ENCODE results near the gene MKNK2.
"Not testable (repeated sequence)": the region's sequence is repeated elsewhere in the genome, so short reads cannot be mapped to it uniquely, and the experiment has no call there.

The MKNK2 gene

DNA sequence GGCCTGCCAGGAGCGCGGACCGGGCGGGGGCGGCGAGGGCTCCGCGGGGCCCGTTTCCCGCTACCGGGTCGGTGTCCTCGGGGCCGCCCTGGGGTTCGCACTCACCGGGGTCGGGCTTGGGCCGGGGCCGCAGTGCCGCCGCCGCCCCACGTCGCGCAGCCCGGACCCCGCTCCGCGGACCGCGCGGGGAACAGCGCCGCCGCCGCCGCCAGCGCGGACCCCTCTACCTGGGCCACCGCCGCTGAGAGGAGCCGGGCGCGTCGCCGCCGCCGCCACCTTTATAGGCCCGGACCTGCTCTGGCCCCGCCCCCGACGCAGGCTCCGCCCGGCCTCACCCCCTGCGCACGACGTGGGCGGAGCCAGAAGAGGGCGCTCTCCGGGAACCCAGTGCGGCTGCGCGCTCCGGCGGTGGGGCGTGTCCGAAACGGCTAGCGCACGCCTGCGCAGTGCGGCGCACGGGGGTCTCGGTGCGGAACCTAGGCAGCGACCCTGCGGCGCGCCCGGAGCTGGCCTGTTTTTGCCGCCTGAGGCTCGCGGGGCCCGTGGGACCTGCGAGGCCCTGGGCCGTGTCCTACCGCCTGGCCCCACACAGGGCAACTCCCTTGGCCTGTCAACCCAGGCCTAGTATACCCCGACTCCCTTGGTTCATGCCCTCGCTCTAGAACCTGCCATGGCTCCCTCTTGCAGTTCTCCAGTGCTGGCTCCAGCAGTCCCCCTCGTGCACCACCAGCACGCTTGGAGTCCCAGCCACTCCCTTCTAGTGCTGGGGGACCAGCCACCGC lies at the start of gene MKNK2:
MKNK2 (minus strand) TSS at position 254 of the 782 bp plus-strand sequence. CDS start 393 bp downstream, outside the sequence.
- peak; percentile 84 to 96 (median 92) for DNase-seq

- no peak for DNase-seq
These were observed 49.6 kb upstream of the MKNK2 start for GRCh38 chr19:2100719-2101061.

DNA sequence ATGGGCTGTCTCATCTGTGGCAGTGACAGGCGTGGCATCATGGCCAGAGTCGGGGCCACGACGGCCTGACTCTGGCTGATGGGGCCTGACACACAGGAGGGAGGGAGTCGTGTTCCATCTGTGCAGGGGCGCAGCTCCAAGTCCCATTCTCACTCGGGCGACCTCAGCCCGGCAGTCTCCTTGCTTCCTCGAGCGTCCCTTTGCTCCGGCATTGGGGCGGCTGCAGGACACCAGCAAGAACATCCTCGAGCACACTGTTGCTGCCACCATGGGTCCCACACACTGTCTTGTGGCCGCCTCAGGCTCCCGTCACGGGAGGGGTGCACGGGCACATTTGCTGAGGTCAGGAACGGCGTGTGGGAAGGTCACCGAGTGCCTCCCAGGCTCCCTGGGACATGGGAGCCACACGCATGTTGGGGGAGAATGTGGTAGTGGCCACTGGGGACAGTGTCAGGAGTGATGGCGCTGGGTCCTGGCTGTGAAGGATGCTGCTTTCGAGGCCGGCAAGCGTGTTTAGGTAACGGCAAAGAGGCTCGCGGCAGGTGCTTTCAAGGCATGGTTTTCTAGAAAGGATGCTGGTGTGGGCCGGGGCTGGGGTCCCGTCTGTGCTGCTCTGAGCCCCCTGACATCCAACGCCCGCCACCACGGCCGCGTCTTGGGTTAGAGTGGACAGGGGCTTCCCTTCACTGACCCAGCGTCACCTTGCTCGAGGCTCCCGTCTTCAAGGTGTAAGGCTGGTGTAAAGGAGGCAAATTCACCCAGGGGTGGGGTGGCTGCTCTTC lies 49.1 kb upstream of the MKNK2 start:
- DNase-seq, result no peak

GRCh38 chr19:2099054-2099501 lies 48.0 kb upstream of the MKNK2 start:
- DNase-seq, result no peak

- no peak for DNase-seq
These were observed 46.9 kb upstream of the MKNK2 start for GRCh38 chr19:2097886-2098327.

GRCh38 chr19:2097203-2097885 lies 46.3 kb upstream of the MKNK2 start:
- peak in 3 of 6 experiments; percentile 43 to 58 (median 53) for DNase-seq

- DNase-seq, result peak; percentile 97 to 100 (median 99)
These were observed 45.6 kb upstream of the MKNK2 start, which contains the start of gene IZUMO4 for GRCh38 chr19:2096480-2097202. Gene IZUMO4 (plus strand): TSS chr19:2096915. CDS start chr19:2096946, 31 bp downstream.

DNA sequence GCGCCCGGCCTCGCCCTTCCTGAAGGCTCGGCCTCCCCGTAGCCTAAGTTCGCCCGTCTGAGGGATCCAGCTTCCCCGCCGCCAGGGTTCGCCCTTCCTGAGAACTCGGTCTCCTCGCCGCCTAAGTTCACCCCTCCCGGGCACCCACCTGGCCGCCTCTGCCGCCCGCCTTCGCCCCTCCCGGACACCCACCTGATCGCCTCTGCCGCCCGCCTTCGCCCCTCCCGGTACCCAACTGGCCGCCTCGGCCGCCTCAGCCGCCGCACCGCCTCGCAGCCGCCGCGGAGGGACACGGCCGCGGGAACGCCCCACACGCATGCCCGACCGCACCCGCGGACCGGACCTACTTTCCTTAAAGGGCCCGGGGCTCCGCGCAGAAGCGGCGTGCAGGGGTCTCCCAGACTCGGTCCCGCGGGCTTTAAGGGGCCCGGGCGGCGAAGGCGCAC lies 45.0 kb upstream of the MKNK2 start, which contains the start of gene MOB3A:
MOB3A (minus strand) TSS at position 293 of the 446 bp plus-strand sequence. CDS start 17,766 bp downstream, outside the sequence.
- DNase-seq, result peak in 4 of 6 experiments; percentile 87 to 100 (median 98)

DNA sequence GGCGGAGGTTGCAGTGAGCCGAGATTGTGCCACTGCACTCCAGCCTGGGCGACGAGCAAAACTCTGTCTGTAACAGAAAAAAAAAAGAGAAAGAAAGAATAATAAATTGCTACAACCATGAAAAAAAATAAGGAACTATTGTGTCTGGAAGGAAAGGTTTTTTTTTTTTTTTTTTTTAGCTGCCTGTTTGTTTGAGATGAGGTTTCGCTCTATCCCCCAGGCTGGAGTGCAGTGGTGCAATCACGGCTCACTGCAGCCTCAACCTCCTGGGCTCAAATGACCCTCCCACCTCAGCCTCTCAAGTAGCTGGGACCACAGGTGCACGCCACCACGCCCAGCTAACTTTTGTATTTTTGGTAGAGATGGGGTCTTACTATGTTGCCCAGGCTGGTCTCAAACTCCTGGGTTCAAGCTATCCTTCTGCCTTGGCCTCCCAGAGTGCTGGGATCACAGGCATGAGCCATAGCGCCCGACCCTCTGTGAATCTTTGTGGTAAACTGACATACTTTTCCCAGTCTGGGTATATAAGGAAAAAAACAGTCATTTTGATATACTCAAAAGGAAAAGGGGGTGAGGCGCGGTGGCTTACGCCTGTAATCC lies 41.0 kb upstream of the MKNK2 start:
- DNase-seq, result not testable (repeated sequence)

DNA sequence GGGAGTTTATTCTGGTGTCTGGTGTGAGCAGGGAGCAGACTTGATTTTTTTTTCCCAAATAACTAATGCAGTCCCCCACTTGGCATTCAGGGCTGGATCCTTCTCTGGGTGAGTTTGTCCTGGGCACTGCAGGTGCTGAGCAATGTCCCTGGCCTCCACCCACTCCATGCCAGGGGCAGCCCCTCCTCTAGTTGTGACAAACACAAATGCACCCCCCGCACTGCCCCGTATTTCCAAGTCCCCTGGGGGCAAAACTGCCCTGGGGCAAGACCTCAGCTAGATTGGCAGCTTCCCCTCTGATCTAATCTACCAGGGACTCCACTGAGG lies 38.6 kb upstream of the MKNK2 start:
- DNase-seq, result no peak

DNA sequence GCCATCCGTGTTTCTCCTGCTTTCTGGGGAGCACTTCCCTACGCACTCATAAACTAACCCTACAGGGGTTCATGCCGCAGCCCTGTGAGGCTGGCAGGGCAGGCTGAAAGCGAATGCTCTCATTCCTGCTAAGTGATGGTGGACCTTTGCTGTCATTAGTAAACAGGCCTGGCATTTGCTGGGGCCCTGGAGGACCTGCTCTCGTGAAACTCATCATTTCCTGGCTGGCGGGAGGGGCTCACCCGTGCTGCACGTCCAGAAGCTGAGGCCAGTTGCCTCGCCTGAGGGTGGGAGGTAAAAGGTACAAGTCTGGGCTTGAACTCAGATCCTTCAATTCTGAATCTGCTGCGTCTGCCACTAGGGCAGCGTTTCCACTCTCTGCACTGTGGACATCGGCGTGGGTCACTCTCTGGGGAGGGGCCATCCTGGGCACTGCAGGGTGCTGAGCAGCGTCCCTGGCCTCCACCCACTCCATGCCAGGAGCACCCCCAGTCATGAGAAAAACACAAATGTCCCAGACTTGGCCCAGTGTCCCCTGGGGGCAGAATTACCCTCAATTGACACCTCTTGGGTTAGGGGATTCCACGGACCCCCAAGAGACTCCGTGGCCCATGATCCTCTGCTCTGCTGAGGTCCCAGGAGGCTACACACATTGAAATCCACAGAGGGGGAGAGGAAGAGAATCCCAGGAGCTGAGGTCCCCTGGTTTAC lies 38.1 kb upstream of the MKNK2 start:
- DNase-seq, result no peak

DNA sequence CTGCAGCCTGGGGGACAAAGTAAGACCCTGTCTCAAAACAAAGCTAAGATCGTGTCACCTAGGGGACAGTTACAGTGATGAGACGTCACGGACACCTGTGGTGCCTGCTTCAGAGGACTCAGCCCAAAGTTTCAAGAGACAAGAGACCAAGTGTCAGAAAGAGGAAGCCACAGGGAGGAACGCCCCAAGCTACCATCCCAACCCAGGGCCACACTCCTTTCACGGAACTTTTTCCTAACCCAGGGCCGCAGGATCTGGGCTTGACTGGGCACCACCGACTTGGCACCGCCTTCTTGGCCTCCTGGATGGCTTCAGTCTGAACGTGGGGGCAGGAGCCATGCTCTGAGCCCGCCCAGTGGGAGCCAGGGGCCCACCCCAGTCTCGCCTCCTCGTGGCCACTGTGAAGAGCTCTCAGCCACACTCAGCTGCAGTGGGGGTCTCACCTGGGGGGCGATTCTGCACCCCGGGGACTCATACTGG lies 36.6 kb upstream of the MKNK2 start:
- DNase-seq, result peak in 1 of 6 experiments; percentile 19

GRCh38 chr19:2086695-2087620 lies 35.9 kb upstream of the MKNK2 start:
- peak in 1 of 6 experiments; percentile 24 for DNase-seq

GRCh38 chr19:2084993-2085720 lies 34.1 kb upstream of the MKNK2 start:
- peak; percentile 79 to 95 (median 90) for DNase-seq

DNA sequence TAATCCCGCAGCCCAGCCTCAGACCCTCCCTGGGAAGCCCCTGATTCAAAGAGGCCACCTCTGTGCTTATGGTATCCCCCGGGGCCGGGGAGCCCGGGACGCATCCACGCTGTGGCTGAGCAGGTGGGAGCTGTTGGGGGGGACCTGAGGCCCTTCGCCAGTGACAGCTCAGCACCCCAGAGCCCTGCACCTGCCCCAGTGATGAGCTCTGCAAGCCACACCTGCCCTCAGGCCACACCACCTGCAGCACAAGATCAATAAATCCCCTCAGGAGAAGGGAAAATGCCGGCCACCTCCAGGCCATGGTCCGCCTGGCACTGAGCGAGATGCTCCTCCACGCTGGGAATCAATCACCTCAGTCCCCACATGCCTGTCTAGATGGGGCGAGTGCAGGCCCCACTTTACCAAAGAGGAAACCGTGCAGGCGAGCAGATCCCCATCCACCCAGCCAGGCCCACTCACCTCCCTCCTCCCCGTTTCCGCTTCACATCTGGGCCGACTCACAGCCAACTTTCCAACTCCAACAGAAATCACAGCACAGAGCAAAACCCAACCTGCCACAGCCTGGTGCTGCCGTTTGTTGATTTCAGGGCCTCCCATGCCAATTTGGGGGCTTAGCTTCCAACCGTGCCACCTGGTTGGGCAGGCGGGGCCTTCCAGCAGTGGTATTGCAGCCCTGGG lies 32.3 kb upstream of the MKNK2 start:
- DNase-seq, result peak; percentile 40 to 80 (median 64)

DNA sequence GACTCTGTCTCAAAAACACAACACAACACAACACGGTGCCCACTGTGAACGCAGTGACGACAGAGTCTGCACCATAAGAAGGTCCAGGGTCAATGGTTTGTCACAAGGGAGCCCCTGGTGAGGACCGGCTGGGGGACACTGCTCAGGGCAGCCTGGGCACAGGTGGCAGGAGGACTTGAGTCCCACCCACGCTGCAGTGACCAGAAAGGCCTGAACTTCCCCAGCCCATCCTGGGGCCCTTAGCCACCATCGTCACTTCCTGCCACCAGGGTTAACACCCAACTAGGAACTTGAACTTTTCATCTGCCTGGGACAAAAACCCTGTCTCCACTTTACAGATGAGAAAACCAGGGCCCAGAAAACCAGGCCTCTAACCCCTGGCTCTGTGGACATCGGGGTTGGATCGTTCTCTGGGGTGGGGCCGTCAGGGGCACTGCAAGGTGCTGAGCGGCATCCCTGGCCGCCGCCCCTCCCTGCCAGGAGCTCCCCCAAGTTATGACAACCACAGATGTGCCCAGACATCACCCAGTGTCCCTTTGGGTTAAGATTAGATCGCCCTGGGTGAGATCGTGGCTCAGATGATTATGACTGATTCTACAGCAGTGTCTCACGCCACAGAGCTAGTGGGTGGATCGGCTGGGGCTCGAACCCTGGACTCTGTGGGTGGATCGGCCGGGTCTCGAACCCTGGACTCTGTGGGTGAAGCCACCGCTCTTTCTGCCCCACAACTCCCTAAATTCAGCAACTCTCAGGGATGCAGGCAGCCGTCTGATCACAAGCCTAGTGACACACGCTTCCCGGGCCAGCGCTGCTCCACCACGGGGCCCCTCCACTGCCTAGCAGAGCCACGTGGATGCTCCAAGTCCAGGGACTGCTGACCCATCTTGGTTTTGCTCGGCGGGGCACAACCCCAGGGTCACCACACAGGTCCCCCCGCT lies 31.1 kb upstream of the MKNK2 start:
- peak in 4 of 6 experiments; percentile 51 to 73 (median 55) for DNase-seq

DNA sequence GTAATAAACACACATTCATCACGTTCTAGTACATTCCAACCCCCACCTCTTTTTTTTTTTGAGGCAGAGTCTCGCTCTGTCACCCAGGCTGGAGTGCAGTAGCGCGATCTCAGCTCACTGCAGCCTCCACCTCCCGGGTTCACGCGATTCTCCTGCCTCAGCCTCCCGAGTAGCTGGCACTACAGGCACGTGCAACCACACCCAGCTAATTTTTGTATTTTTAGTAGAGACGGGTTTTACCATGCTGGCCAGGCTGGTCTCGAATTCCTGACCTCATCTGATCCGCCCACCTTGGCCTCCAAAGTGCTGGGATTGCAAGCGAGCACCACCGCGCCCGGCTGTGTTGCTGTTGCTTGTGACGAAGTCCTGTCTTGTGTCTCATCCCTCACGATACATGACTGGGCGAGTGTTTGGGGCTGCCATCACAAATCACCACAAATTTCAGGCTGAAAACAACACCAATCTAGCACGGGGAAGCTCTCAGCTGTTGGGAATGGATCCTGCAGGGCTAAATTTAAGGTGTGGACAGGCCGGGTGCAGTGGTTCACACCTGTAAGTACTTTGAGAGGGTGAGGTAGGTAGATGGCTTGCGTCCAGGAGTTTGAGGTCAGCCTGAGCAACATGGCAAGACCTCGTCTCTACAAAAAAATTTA lies 29.4 kb upstream of the MKNK2 start:
- DNase-seq, result peak in 1 of 6 experiments; percentile 45

Data from stimulated activated naive CD4-positive, alpha-beta T cell (primary cell).